OCI-LY1 (cell line): ENCODE data around the gene CAMTA1.

Source experiments
- H2AFZ ChIP-seq: fragments of 200-600 bp; sonication (generic), shearing (Covaris generic); 2 replicates; pipeline ENCODE4 v1.6.0; 2014; ENCODE audit warnings: antibody characterized with exemption, mild to moderate bottlenecking, low read length
- H3F3A ChIP-seq: fragments of 200-600 bp; sonication (generic), shearing (Covaris generic); 2 replicates; pipeline ENCODE4 v1.6.0; 2014; ENCODE audit warnings: mild to moderate bottlenecking, antibody characterized with exemption, low read length, moderate library complexity; ENCODE audit not compliant: insufficient read depth
- H3K27ac ChIP-seq: fragments of 200-600 bp; sonication (generic); 2 replicates; pipeline ENCODE4 v1.5.1; 2014; ENCODE audit warnings: low read length, mixed run types, mild to moderate bottlenecking, low read depth; ENCODE audit not compliant: poor library complexity, severe bottlenecking
- H3K27me3 ChIP-seq: fragments of 200-600 bp; sonication (generic); 2 replicates; pipeline ENCODE4 v1.6.0; 2014; ENCODE audit warnings: antibody characterized with exemption, mild to moderate bottlenecking, low read length, moderate library complexity; ENCODE audit not compliant: insufficient read depth
- H3K36me3 ChIP-seq: fragments of 200-600 bp; sonication (generic); 2 replicates; pipeline ENCODE4 v1.6.1; 2014; ENCODE audit warnings: mild to moderate bottlenecking, antibody characterized with exemption, low read length, moderate library complexity, mixed read lengths; ENCODE audit not compliant: insufficient read depth
- H3K4me1 ChIP-seq: fragments of 200-600 bp; sonication (generic); 2 replicates; pipeline ENCODE4 v1.5.1; 2014; ENCODE audit warnings: mild to moderate bottlenecking, low read length, moderate library complexity; ENCODE audit not compliant: insufficient read depth, severe bottlenecking
- H3K4me2 ChIP-seq: fragments of 200-600 bp; sonication (generic), shearing (Covaris generic); 2 replicates; pipeline ENCODE4 v1.6.1; 2014; ENCODE audit warnings: low read length
- H3K4me3 ChIP-seq: fragments of 200-600 bp; sonication (generic); 2 replicates; pipeline ENCODE4 v1.5.1; 2014; ENCODE audit warnings: low read length, low read depth, mild to moderate bottlenecking, mixed read lengths; ENCODE audit not compliant: poor library complexity, severe bottlenecking
- H3K79me2 ChIP-seq: fragments of 200-600 bp; shearing (Covaris generic); 2 replicates; pipeline ENCODE4 v1.6.1; 2016; ENCODE audit warnings: mixed run types, low read length, mixed read lengths; ENCODE audit not compliant: insufficient read depth
- H3K9ac ChIP-seq: fragments of 200-600 bp; sonication (generic), shearing (Covaris generic); 2 replicates; pipeline ENCODE4 v1.6.1; 2014; ENCODE audit warnings: mild to moderate bottlenecking, low read length, mixed read lengths
- H3K9me2 ChIP-seq: fragments of 200-600 bp; sonication (generic), shearing (Covaris generic); 2 replicates; pipeline ENCODE4 v1.6.1; 2014; ENCODE audit warnings: low read depth, mild to moderate bottlenecking, low read length, mixed read lengths
- H3K9me3 ChIP-seq: fragments of 200-600 bp; shearing (Covaris generic); 2 replicates; pipeline ENCODE4 v1.6.1; 2014; ENCODE audit warnings: low read length, mixed read lengths
- H4K20me1 ChIP-seq: fragments of 200-600 bp; sonication (generic), shearing (Covaris generic); 2 replicates; pipeline ENCODE4 v1.6.0; 2016; ENCODE audit warnings: mild to moderate bottlenecking, low read length; ENCODE audit not compliant: insufficient read depth
- CTCF ChIP-seq: fragments of 200-600 bp; sonication (generic), shearing (Covaris generic); IDR thresholded peaks from 2 replicates; pipeline ENCODE4 v1.5.1; 2017; ENCODE audit warnings: mild to moderate bottlenecking, antibody characterized with exemption, low read length, moderate library complexity, mixed read lengths
- EZH2 ChIP-seq: fragments of 200-600 bp; sonication (generic), shearing (Covaris generic); IDR thresholded peaks from 2 replicates; pipeline ENCODE4 v1.8.0; 2017; ENCODE audit warnings: borderline replicate concordance, mixed run types, mild to moderate bottlenecking, antibody characterized with exemption, low read length, moderate library complexity, mixed read lengths

Gene CAMTA1

DNA sequence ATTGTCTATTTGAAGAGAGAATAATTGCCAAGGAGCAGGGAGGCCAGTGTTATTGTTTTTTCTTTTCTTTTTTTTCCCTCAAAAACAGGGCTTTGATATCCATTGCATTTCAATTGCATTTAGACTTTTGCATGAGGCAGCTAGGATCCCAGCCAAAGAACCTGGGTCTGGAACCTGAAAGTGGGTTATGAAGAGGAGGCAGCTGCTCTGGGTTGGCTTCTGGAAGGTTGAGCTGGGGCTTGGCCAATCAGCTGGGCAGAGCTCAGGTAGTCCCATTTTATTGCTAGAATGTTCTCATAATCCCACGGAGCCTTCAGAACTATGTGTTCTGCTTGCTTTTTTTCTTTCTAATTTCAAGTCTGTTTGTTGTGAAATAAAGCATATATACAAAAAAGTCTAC is 218.9 kb downstream of the CAMTA1 start:
- Histone ChIP-seq H3F3A (no peaks in the 10 kb centered on the region), H3K4me2 (no peak overlapping the region), H3K36me3 (no peaks in the 10 kb centered on the region), H3K79me2 (no peaks in the 10 kb centered on the region), H3K27ac (no peak overlapping the region), H3K9me2 (no peaks in the 10 kb centered on the region), H2AFZ (no peak overlapping the region), H3K4me3 (no peak overlapping the region), H3K27me3 (no peaks in the 10 kb centered on the region), H3K4me1 (no peaks in the 10 kb centered on the region), H3K9ac (no peak overlapping the region), H3K9me3 (no peaks in the 10 kb centered on the region), H4K20me1 (no peaks in the 10 kb centered on the region)
- TF ChIP-seq CTCF (no peak), EZH2 (no peak)

- H3F3A ChIP-seq = no peaks in the 10 kb centered on the region
- H3K9me3 ChIP-seq = no peaks in the 10 kb centered on the region
- no peaks in the 10 kb centered on the region for H3K36me3 ChIP-seq
- H3K4me2 ChIP-seq = no peak overlapping the region
- no peaks in the 10 kb centered on the region for H3K9me2 ChIP-seq
- no peaks in the 10 kb centered on the region for H4K20me1 ChIP-seq
- H3K79me2 ChIP-seq = no peaks in the 10 kb centered on the region
- H3K9ac ChIP-seq = no peak overlapping the region
- no peaks in the 10 kb centered on the region for H3K4me1 ChIP-seq
- no peak overlapping the region for H3K27ac ChIP-seq
- H2AFZ ChIP-seq = no peak overlapping the region
- H3K27me3 ChIP-seq = no peaks in the 10 kb centered on the region
- no peak overlapping the region for H3K4me3 ChIP-seq
- TF ChIP-seq EZH2 = no peak
- TF ChIP-seq CTCF = no peak
Measured at GRCh38 chr1:7005762-7006161, 220.5 kb downstream of the CAMTA1 start.

- H2AFZ ChIP-seq = no peak overlapping the region
- H3K27ac ChIP-seq = no peak overlapping the region
- H3K9me2 ChIP-seq = no peaks in the 10 kb centered on the region
- TF ChIP-seq EZH2 (no peak), CTCF (no peak)
- H3K79me2 ChIP-seq = no peaks in the 10 kb centered on the region
- no peaks in the 10 kb centered on the region for H3K4me1 ChIP-seq
- H3F3A ChIP-seq = no peaks in the 10 kb centered on the region
- H3K9me3 ChIP-seq = no peaks in the 10 kb centered on the region
- no peak overlapping the region for H3K4me2 ChIP-seq
- no peak overlapping the region for H3K4me3 ChIP-seq
- no peaks in the 10 kb centered on the region for H4K20me1 ChIP-seq
- no peak overlapping the region for H3K9ac ChIP-seq
- H3K27me3 ChIP-seq = no peaks in the 10 kb centered on the region
- no peaks in the 10 kb centered on the region for H3K36me3 ChIP-seq
Measured at GRCh38 chr1:7006996-7007871, 222.0 kb downstream of the CAMTA1 start.
